ENCODE results near the gene SLC30A7.

DNA sequence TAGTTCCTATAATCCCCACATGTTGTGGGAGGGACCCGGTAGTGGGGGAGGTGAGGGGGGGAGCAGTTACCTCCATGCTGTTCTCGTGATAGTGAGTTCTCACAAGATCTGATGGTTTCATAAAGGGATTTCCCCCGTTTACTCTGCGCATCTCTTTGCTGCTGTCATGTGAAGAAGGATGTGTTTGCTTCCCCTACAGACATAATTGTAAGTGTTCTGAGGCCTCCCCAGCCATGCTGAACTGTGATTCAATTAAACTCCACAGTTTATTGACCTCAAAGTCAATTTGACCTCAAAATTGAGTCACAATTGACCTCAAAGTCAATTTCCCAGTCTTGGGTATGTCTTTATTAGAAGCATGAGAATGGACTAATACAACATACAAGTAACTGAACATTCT lies 110.0 kb downstream of the SLC30A7 start:
- TF ChIP-seq, protein P1, sequence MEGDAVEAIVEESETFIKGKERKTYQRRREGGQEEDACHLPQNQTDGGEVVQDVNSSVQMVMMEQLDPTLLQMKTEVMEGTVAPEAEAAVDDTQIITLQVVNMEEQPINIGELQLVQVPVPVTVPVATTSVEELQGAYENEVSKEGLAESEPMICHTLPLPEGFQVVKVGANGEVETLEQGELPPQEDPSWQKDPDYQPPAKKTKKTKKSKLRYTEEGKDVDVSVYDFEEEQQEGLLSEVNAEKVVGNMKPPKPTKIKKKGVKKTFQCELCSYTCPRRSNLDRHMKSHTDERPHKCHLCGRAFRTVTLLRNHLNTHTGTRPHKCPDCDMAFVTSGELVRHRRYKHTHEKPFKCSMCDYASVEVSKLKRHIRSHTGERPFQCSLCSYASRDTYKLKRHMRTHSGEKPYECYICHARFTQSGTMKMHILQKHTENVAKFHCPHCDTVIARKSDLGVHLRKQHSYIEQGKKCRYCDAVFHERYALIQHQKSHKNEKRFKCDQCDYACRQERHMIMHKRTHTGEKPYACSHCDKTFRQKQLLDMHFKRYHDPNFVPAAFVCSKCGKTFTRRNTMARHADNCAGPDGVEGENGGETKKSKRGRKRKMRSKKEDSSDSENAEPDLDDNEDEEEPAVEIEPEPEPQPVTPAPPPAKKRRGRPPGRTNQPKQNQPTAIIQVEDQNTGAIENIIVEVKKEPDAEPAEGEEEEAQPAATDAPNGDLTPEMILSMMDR (IDR thresholded peaks at IDR 0.05), result no peak
- TF ChIP-seq POLR2AphosphoS5 (IDR thresholded peaks at IDR 0.05), result no peak

Data from prostate gland (tissue), 2 donors.